ENCODE measurements around the gene LGR6. TPM values are rescaled to one million over a fixed set of nuclear protein-coding genes. Genes with fewer than 3 reads are reported as not detected.

Gene LGR6
- total and polyA plus RNA-seq, 2 of the 4 experiments (the other 2 are of a cell fraction), result not detected

DNA sequence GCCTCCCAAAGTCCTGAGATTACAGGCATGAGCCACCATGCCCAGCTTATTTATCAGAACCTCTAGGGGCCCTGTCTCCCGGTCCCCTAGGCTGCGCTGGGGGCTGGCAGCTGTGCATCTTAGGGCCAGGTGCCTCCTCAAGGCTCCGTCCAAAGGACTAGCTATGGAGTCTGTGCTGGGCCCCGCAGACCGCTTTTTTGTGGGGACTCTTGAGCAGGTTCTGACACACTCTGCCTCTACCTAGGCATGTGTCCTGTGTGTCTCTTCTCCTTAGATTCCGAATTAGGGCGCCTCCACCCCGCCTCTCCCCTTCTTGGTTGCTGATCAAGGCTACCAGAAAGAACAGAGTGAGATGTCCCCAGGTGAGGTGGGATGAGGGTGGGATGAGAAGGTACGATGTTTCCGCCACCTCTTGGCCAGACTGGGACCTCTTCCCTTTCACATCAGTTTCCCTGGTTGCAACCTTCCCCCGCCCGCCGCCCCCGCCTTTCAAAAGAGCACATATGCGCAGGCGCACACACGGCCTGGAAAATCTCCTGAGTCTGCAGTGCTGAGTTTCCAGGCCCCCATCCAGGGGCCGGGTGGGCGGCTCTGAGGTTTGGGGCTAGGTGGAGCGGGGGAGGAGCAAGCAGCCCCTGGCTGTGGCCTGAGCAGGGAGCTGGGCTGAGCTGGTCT is 28.2 kb upstream of the LGR6 start:
- no peaks in the 10 kb centered on the region for H3K9me1 ChIP-seq (ENCODE audit: insufficient read depth, low read length)
- BruUV-seq (replicated peaks), result no TSS peak
- H3K56ac ChIP-seq (ENCODE audit: extremely low read depth, insufficient read depth, low read length), result no peak overlapping the region
- no peak overlapping the region for H3K4me3 ChIP-seq (ENCODE audit: insufficient read depth, low read depth, low read length)
- H3K36me3 ChIP-seq (ENCODE audit: control insufficient read depth, insufficient read depth, low read length), result no peaks in the 10 kb centered on the region
- no peak overlapping the region for H3K27ac ChIP-seq (ENCODE audit: insufficient read depth, low read length)
- H3K14ac ChIP-seq (replicated peaks; ENCODE audit: low read depth, low read length), result no peak overlapping the region
- in situ Hi-C loops (cut with MboI; ENCODE audit: low sequenced_read_pairs) (no loop called here), intact Hi-C loops (cut with micrococcal nuclease) (loop anchor here (10.0 kb wide), 1 partner anchor 891 kb away; no protein-coding TSS in a partner anchor), dilution Hi-C loops (cut with HindIII; ENCODE audit: low sequenced_read_pairs, unreplicated experiment) (no loop called here)
- no peak overlapping the region for H4K8ac ChIP-seq (ENCODE audit: low read depth in 2 of 2, low read length in 2 of 2)
- no peaks in the 10 kb centered on the region for H3K9me3 ChIP-seq (ENCODE audit: control insufficient read depth, insufficient read depth, low read length)
- no peak overlapping the region for H2BK120ac ChIP-seq (ENCODE audit: low read depth, low read length)
- 80% methylated on average over 3 of the region's 20 CpGs; no CpG with 5 or more reads in 1 of the 2 experiments for WGBS, 2 experiments (ENCODE audit: extremely low coverage in 2 of 2, insufficient read length in 1 of 2)
- no peak overlapping the region for H4K5ac ChIP-seq (ENCODE audit: low read depth, low read length)
- no peaks in the 10 kb centered on the region for H3K4me1 ChIP-seq (ENCODE audit: control insufficient read depth, insufficient read depth, low read length)
- no peak overlapping the region for H2AK9ac ChIP-seq (replicated peaks; ENCODE audit: low read depth, low read length, poor library complexity)
- ChIA-PET CTCF (no interaction called here), POLR2A (ENCODE audit: unreplicated experiment) (no interaction called here)
- H4K91ac ChIP-seq (ENCODE audit: insufficient read depth, low read depth, low read length), result no peak overlapping the region
- no peak for ATAC-seq (ENCODE audit: low read depth)
- H2AFZ ChIP-seq (replicated peaks; ENCODE audit: low read length, poor library complexity), result no peak overlapping the region
- H3K79me1 ChIP-seq (ENCODE audit: low read depth in 1 of 2, low read length in 2 of 2), result no peaks in the 10 kb centered on the region
- H4K20me1 ChIP-seq (ENCODE audit: insufficient read depth, low read length), result no peaks in the 10 kb centered on the region
- H3K18ac ChIP-seq (ENCODE audit: low read depth, low read length), result no peak overlapping the region
- no peak for DNase-seq
- H2AK5ac ChIP-seq (ENCODE audit: low read depth, low read length), result no peak overlapping the region
- no peak overlapping the region for H3K4me2 ChIP-seq (ENCODE audit: low read depth, low read length)
- H3K9ac ChIP-seq (ENCODE audit: low read depth, low read length), result no peak overlapping the region
- no peak overlapping the region for H2BK20ac ChIP-seq (ENCODE audit: low read depth, low read length)
- no peak overlapping the region for H2BK15ac ChIP-seq (ENCODE audit: low read depth, low read length)
- no peak overlapping the region for H3K23ac ChIP-seq (ENCODE audit: low read depth, low read length)
- H3K27me3 ChIP-seq (ENCODE audit: control insufficient read depth, insufficient read depth, low read length), result peaks cover 47% of the 10 kb centered on the region
- no peak overlapping the region for H3K4ac ChIP-seq (ENCODE audit: low read depth, low read length)
- no peak overlapping the region for H2BK5ac ChIP-seq (ENCODE audit: low read depth, low read length, poor library complexity, severe bottlenecking)
- TF ChIP-seq MAFK (IDR thresholded peaks at IDR 0.05; ENCODE audit: low read depth, low read length) (no peak), RFX5 (IDR thresholded peaks at IDR 0.05; ENCODE audit: low read depth, low read length) (no peak), CEBPB (IDR thresholded peaks at IDR 0.05; ENCODE audit: low read depth, low read length) (no peak)
- TF ChIP-seq, protein P1, sequence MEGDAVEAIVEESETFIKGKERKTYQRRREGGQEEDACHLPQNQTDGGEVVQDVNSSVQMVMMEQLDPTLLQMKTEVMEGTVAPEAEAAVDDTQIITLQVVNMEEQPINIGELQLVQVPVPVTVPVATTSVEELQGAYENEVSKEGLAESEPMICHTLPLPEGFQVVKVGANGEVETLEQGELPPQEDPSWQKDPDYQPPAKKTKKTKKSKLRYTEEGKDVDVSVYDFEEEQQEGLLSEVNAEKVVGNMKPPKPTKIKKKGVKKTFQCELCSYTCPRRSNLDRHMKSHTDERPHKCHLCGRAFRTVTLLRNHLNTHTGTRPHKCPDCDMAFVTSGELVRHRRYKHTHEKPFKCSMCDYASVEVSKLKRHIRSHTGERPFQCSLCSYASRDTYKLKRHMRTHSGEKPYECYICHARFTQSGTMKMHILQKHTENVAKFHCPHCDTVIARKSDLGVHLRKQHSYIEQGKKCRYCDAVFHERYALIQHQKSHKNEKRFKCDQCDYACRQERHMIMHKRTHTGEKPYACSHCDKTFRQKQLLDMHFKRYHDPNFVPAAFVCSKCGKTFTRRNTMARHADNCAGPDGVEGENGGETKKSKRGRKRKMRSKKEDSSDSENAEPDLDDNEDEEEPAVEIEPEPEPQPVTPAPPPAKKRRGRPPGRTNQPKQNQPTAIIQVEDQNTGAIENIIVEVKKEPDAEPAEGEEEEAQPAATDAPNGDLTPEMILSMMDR (conservative IDR thresholded peaks at IDR 0.05; ENCODE audit: low read depth, low read length), result no peak
